GM20431 (cell line): ENCODE measurements around the gene USP40.

Experiments used
- in situ Hi-C: fragments of 300-500 bp; cut with MseI, MboI; formaldehyde crosslinking; loops from one replicate; pipeline ENCODE4 v1.15.0; 2020; ENCODE audit warnings: low sequenced_read_pairs; ENCODE audit not compliant: unreplicated experiment

Gene USP40

DNA sequence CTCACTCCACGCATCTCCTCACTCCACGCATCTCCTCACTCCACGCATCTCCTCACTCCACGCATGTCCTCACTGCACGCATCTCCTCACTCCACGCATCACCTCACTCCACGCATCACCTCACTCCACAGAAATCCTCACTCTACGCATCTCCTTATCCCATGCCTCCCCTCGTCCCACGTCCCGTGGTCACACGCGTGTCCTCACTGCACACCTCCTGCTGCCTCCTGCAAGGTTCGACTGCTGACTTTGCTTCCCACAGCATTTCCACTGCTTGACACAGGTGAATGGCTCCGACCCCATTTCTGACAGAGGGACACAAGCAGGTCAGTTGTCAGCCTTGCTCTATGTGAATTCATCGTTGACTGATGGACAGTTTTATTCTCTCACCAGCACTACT, 103.0 kb downstream of the USP40 start:
- in situ Hi-C loops, result loop anchor here (25.0 kb wide), 1 partner anchor 249 kb away; the partner anchor contains the start of genes UGT1A4 and UGT1A5

DNA sequence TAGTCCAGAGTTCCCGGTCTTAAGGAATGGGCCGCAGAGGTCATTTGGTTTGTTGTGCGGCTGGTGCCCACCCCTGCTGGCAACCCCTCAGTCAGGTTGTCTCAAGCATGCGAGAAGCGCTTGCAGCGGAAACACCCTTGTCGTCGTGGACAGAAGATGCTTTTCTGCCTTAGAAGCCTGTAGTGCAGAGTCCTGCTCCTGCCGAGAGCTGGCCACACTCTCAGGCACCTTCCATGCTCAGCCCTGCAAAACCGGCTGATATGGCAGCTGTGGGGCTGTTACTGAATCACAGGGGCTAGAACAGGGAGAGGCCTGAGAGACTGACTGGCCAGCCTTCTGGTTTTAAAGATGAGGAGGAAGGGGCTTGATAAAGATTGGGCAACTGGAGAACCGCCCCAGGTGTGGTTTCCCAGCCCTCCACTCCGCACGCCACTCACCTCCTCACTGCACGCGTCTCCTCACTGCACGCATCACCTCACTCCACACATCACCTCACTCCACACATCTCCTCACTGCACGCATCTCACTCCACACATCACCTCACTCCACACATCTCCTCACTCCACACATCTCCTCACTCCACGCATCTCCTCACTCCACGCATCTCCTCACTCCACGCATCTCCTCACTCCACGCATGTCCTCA, 103.6 kb downstream of the USP40 start:
- in situ Hi-C loops, result loop anchor here (25.0 kb wide), 1 partner anchor 249 kb away; the partner anchor contains the start of genes UGT1A4 and UGT1A5

DNA sequence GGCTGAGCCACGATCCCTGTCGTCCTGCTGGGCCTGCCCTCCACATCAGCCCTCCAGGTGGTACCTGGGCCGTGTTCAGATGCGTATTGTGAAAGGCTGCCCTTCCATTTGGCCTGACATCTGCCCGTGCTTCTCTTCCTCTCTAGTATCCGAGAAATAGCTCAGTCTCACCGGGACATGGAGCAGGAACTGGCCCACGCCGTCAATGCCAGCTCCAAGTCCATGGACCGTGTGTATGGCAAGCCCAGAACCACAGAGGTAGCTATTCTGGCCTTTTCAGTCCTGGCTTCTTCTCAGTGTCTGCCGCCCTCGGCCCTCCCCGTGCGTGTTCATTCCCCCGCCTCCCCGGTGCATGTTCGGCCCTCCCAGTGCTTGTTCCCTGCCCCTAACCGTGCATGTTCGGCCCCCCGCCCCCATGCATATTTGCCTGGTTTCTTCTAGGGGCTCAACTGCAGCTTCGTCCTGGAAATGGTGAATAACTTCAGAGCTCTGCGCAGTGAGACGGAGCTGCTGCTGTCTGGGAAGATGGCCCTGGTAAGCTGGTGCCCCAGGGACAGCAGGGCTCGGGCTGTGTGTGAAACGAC, 104.3 kb downstream of the USP40 start:
- in situ Hi-C loops, result loop anchor here (25.0 kb wide), 1 partner anchor 250 kb away; the partner anchor contains the start of genes UGT1A4 and UGT1A5

DNA sequence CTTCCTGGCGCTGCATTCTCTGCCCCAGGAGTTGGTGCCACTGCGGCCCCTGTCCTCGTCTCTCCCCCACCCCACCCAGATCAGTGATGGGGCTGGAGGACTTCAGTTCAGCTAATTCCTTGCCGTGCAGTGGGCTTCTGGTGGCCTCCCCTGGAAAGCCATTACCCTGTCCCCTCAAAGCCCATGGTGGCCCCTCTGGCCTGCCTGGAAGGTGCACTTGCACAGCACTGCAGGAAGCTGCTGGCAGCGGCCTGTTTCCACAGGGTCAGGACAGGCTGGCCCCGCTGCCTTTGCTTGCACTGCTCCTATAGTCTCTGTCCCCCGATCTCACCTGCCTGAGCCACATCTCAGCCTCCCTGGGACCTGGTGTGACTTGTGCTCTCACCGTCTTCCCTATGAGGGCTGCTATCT, 105.1 kb downstream of the USP40 start:
- in situ Hi-C loops, result loop anchor here (25.0 kb wide), 1 partner anchor 251 kb away; the partner anchor contains the start of genes UGT1A4 and UGT1A5

DNA sequence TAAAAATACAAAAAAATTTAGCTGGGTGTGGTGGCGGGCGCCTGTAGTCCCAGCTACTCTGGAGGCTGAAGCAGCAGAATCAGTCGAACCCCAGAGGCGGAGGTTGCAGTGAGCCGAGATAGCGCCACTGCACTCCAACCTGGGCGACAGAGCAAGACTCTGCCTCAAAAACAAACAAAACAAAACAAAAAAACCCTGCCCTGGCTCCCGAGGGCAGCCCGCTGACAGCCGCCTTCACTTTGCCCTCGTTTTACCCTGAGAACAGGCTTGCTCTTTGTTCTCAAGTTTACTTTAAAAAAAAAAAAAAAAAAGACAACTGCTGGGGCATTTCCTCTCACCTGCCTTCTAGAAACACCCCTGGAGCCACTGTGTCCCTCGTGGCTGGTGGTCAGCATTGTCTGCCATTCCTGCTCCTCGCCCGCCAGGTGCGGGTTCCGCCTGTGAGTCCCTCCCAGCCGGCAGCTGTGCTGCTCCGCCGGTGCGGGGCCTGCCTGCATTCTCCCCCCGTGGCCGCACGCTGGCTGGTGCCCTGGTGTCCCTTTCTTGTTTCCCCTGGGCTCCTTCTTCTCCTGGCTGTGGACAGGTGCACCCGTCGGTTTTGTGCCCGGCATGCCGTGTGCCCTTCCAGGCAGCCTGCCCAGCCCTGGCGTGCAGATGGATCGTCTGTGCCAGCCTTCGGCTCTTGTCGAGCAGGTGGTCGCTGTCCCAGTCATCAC, 105.7 kb downstream of the USP40 start:
- in situ Hi-C loops, result loop anchor here (25.0 kb wide), 1 partner anchor 251 kb away; the partner anchor contains the start of genes UGT1A4 and UGT1A5

DNA sequence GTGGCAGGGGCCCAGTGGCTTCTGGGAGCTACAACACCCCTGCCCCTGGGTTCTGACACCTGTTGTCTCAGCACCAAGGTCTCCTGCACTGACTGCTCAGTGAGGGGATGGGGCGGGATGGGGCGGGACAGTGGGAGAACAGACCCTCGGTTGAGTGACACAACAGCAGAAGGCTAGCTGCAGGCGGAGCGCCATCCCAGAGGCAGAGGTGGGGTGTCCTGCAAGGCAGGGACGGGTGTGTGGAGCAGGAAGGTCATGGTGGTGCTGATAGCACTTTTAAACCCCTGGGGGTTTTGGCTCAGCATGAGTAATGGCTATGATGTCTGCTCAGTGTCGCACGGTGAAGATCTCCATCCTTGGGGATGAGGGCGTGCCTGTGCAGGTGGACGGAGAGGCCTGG, 107.2 kb downstream of the USP40 start:
- in situ Hi-C loops, result loop anchor here (25.0 kb wide), 1 partner anchor 253 kb away; the partner anchor contains the start of genes UGT1A4 and UGT1A5

DNA sequence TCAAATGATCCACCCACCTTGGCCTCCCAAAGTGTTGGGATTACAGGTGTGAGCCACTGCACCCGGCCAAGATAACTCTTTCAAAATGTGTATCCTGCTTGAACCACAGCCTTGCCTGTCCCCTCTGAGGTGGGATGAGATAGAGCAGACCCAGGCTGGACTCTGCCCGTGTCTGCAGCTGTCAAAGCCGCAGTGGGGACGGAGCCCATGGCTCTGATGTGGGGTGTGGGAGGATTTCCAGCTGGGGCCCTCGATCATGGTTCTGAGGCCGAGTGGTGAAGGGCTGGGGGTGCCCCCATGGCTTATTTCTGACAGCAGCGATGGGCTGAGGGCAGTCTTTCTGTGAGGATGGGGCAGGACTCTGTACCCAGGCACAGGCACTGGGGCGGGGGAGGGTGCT, 107.8 kb downstream of the USP40 start:
- in situ Hi-C loops, result loop anchor here (25.0 kb wide), 1 partner anchor 253 kb away; the partner anchor contains the start of genes UGT1A4 and UGT1A5

DNA sequence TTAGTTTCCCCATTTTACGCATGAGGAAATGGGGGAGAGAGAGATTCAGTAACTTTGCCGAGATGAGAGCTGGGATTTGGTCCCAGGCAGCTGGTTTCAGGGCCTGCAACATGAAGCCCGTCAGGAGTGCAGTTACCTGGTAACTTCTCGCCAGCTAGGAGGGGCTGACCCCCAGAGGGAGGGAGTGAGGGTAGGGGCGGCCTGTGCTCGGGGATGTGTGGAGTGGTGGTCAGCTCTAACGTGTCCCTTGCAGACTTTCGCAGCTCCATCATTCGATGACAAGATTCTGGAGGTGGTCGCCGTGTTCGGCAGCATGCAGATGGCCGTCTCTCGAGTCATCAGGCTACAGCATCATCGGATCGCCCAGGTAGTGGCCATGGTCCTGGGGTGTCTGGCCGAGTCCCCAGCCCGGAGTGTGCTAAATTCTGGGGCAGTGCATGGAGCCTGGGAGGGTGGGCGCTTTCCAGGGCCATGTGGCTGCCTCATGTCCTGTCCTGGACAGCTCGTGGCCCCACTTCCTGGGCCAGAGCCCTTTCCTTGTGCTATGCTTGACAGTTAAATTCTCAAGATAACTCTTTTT, 108.5 kb downstream of the USP40 start:
- in situ Hi-C loops, result loop anchor here (25.0 kb wide), 1 partner anchor 254 kb away; the partner anchor contains the start of genes UGT1A4 and UGT1A5

DNA sequence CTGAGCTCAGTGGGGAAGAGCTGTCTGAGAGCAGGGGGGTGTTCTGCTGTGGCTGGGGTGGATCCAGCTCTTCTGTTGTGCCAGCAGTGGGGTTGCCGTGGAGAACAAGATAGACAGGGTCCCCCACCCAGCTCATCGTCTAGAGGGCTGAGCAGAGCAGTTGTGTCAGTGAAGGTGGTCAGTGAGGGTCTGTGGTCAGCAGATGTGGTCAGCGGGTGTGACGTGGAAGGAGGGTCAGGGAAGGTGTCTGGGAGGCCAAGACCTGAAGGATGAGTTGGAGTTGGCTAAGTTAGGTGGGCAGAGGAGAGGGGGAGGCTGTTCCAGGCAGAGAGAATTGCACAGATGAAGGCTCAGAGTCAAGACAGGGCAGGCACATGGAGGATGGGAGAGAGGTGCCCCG, 109.2 kb downstream of the USP40 start:
- in situ Hi-C loops, result loop anchor here (25.0 kb wide), 1 partner anchor 255 kb away; the partner anchor contains the start of genes UGT1A4 and UGT1A5

DNA sequence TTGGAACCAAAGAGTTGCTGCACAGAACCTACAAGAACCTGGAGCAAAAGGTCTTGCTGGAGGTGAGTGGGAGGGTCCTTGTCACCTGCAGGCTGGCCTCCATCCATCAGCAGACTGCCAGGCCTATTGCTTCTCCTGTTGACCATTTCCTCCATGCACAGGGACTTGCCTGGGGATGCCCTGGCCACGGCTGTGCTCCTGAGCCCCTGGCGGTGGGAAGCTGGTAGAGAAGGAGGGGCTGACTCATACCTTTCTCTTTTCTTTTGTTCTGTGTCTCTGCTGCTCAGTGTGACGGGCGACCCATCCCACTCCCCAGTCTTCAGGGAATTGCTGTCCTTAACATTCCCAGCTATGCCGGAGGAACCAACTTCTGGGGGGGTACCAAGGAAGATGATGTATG, 109.6 kb downstream of the USP40 start:
- in situ Hi-C loops, result loop anchor here (25.0 kb wide), 1 partner anchor 255 kb away; the partner anchor contains the start of genes UGT1A4 and UGT1A5

DNA sequence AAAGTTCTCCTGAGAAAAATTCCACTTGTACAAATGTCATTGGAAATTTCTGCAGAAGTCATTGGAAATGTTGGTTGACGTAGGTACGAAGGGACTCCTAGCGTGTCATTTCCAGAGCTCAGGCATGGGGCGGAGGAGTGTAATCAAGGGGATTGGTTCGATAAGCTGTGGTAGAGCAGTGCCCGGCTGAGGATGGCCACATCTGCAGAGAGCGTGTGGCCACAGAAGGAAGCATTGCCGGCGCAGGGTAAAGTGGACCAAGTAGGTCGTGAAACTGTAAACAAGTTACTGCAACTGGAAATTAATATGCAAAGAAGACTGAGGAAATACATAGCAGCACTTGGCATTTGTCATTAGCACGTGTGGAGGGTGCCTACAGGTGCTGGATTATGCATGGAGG, 110.5 kb downstream of the USP40 start:
- in situ Hi-C loops, result loop anchor here (25.0 kb wide), 1 partner anchor 256 kb away; the partner anchor contains the start of genes UGT1A4 and UGT1A5

DNA sequence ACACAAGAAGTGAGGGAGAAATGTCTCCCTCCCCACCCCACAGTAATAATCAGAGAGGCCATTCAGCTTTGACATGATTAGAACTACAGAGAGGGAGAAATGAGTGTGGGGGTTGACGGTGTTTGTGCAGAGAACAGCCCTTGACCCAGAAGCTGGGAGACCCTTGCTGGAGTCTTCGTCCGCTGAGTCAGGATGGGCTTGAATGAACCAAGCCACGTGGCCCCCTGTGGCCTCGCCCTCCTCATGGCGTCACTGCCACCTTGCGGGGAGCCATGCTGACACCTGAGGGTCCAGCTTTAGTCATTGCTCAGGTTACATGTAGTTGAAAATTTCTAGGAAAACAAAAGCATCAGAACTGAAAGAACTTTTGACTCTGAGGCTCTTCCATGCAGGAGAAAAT, 111.1 kb downstream of the USP40 start:
- in situ Hi-C loops, result loop anchor here (25.0 kb wide), 1 partner anchor 257 kb away; the partner anchor contains the start of genes UGT1A4 and UGT1A5

DNA sequence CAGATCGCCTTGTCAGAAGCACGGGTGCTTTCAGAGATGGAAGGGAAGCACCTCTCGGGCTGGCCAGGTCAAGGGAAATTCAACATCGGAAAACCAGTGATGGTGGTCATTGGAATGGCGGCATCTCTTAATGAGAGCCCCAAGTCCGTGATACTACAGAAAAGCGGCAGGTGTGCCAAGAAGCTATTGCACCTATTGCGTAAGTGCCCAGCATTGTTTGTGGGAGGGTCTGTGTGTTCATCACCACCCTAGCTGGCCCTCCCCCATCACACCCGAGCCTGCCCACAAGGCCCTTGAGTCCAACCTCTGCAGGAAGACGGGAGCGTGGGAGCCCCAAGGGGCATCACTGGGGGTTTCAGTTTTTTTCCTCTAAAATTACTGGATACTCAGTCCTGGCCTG, 111.6 kb downstream of the USP40 start:
- in situ Hi-C loops, result loop anchor here (25.0 kb wide), 1 partner anchor 257 kb away; the partner anchor contains the start of genes UGT1A4 and UGT1A5

DNA sequence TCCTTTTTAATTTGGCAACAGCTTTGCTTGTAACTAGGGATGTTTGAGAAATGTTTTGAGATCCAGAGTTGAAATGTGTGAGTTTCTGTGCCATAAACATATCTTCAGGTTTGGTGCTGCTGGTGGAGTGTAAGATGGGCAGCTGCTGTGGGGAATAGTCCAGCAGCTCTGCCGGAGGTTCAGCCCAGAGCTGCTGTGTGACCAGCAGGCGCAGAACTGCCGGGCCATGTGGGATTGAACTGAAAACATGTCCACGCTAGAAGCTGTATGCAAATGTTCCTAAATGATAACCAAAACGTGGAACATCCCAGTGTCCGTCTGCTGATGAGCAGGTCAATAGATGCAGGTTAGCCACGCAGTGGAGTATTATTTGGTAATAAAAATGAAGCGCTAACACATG, 112.7 kb downstream of the USP40 start:
- in situ Hi-C loops, result loop anchor here (25.0 kb wide), 1 partner anchor 258 kb away; the partner anchor contains the start of genes UGT1A4 and UGT1A5

DNA sequence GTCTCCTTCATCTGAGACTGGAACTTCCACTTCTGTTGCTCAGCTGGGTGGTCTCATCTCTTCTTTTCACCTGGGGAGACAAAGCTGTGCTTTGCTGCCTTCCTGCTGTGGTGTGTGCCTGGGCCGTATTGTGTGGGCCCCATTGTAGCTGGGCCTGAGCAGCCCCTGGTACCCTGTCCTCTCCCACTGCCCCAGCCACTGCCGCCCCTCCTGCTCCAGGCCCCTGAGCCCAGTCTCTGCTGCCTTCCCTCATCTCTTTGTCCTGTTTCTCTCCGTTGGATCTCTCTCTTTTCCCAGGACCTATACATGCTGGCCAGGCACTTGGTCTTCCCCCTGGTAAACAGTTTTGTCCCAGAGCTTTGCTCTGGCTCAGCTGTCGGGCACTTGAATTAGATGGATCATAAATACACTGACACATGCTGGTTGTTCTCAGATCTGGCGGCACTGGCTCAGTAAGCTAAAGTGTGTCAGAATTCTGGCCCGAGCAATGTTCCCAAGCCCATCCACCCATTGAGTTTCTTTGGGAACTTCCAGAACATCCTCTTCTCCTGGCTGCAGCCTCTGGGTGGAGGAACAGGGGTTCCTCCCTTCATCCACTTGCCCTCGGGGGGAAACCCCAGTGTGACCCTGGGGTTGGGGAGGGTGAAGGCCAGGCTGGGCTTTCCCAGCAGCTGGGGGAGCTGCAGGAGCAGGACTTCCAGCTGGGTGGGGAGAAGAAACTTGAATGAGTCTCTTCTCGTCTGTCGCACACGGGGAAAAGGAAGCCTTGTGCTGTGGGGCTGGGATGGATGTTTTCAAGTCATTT, 113.3 kb downstream of the USP40 start:
- in situ Hi-C loops, result loop anchor here (25.0 kb wide), 1 partner anchor 259 kb away; the partner anchor contains the start of genes UGT1A4 and UGT1A5

DNA sequence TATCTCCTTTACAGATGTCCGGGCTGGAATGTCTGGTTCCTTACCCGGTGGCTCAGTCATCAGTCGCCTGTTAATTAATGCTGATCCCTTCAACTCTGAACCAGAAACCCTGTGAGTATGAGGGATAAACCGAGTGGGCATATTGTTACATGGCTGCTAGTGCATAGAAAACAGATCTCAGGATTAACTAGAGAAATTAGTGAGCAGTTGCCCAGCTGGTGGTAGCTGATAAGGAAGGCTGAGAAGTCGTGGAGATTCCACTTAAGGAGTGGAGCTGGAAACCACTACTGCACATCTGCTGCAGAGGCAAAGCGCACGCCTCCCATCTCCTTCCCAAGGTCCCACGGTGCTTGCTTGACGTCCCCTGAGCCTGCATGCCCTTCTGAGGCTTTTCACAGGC, 114.6 kb downstream of the USP40 start:
- in situ Hi-C loops, result loop anchor here (25.0 kb wide), 1 partner anchor 260 kb away; the partner anchor contains the start of genes UGT1A4 and UGT1A5

DNA sequence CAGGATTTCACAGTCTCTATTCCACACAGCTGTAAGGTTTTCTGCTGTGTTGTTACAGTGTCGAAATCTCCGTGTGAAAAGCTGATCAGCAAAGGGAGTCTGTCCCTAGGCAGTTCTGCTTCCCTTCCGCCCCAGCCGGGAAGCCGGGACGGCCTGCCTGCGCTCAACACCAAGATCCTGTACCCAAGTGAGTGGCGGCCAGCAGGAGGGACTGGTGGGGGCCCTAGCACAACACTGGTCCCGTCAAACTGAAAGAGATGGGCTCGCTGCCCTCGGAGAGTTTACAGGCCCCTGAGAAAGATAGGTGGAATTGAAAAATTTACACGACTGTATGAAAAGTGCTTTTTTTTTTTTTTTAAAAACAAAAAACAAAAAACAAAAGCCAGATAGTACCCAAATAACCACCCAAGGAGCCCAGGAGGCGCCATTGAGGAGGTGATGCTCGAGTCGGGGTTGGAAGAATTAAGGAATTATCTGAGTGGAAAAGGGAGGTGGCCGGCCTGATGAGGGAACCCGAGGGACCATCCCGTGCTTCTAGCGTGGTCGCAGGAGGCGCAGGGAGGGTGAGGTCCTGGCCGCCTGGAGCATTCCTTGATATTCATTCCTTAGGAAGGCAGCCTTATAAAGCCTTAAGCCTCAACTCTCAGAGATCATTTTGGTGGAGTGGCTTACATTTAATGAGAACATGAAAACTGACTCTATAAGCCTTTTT, 115.6 kb downstream of the USP40 start:
- in situ Hi-C loops, result loop anchor here (25.0 kb wide), 1 partner anchor 261 kb away; the partner anchor contains the start of genes UGT1A4 and UGT1A5
